Fibroblast of the aortic adventitia (primary cell): ENCODE measurements around the gene DYNC2I2. TPM values are rescaled to one million over a fixed set of nuclear protein-coding genes. Genes with fewer than 3 reads are reported as not detected.
"Not testable (repeated sequence)": the region's sequence is repeated elsewhere in the genome, so short reads cannot be mapped to it uniquely, and the experiment has no call there.

Experiments used
- DNase-seq: peaks from one replicate; pipeline ENCODE4 v3.0.0-alpha.2; 2010; ENCODE audit warnings: low read depth
- H3K4me3 ChIP-seq: 2 replicates; pipeline ENCODE4 v1.5.1; 2011; ENCODE audit warnings: low read depth, mild to moderate bottlenecking, control low read depth, low read length, moderate library complexity
- CTCF ChIP-seq: IDR thresholded peaks from 2 replicates; pipeline ENCODE4 v1.5.1; 2011; ENCODE audit warnings: mild to moderate bottlenecking, low read length, control low read depth, inconsistent platforms; ENCODE audit not compliant: insufficient read depth
- total RNA-seq: library from RNA; depleted of rRNA; stranded (reverse); fragments of >200 nt; gene quantifications from 2 replicates; pipeline ENCODE4 v1.2.3, GENCODE V29; 2012; ENCODE audit warnings: low replicate concordance

The DYNC2I2 gene
- total RNA-seq, 1 donor: 65.7 TPM

DNA sequence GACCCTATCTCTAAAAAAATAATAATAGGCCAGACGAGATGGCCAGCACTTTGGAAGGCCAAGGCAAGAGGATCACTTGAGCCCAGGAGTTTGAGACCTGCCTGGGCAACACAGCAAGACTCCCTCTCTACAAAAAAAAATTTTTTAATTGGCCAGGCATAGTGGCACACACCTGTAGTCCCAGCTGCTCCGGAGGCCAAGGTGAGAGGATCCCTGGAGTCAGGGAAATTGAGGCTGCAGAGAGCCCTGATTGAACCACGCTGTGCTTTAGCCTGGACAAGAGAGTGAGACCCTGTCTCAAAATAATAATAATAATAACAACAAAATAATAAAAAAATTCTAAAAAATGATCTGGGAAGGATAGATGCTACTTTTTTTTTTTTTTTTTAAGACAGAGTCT, 1.1 kb upstream of the DYNC2I2 start:
- H3K4me3 ChIP-seq: no peak overlapping the region

GRCh38 chr9:128657344-128657704, 677 bp upstream of the DYNC2I2 start:
- no peak overlapping the region for H3K4me3 ChIP-seq
- no peak for TF ChIP-seq CTCF
- DNase-seq: no peak

More for the DNA sequence above, 1.1 kb upstream of the DYNC2I2 start:
- no peak for DNase-seq
- TF ChIP-seq CTCF: no peak

DNA sequence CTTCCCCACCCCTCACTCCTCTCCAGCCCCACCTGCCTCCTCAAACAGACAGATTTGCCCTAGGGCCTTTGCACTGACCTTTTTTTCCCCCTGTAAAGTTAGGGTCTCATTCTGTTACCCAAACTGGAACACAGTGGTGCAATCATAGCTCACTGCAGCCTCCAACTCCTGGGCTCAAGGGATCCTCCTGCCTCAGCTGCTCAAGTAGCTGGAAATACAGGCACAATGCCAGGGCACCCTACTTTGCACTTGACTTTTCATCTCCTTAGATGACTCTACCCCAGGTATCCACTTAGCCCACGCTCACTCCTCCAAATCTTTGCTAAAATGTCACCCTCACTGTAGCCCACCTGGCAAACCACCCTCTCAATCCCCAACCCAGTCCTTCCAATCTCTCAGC, 2.2 kb downstream of the DYNC2I2 start:
- no peak for DNase-seq
- H3K4me3 ChIP-seq: no peak overlapping the region
- no peak for TF ChIP-seq CTCF

GRCh38 chr9:128653908-128654307, 2.7 kb downstream of the DYNC2I2 start:
- no peak for DNase-seq
- no peak overlapping the region for H3K4me3 ChIP-seq
- TF ChIP-seq CTCF: no peak

DNA sequence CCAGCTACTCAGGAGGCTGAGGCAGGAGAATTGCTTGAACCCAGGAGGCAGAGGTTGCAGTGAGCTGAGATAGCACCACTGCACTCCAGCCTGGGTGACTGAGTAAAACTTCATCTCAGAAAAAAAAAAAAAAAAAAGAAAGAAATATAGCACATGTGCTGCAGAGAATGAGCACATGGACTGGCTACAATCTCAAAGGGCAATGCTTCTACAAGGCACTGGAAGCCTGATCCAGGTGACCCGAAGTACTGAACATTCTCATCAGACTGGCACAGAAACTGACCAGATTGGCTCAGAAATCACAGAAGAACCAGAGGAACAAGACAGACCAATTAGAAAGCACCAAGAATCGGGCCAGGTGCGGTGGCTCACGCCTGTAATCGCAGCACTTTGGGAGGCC, 4.8 kb downstream of the DYNC2I2 start:
- DNase-seq: no peak
- TF ChIP-seq CTCF: no peak

GRCh38 chr9:128648206-128648605, 8.4 kb downstream of the DYNC2I2 start:
- peak; percentile 20 for TF ChIP-seq CTCF
- not testable (repeated sequence) for H3K4me3 ChIP-seq
- DNase-seq: peak; percentile 44

More for the DNA sequence above, 4.8 kb downstream of the DYNC2I2 start:
- H3K4me3 ChIP-seq: no peak overlapping the region

DNA sequence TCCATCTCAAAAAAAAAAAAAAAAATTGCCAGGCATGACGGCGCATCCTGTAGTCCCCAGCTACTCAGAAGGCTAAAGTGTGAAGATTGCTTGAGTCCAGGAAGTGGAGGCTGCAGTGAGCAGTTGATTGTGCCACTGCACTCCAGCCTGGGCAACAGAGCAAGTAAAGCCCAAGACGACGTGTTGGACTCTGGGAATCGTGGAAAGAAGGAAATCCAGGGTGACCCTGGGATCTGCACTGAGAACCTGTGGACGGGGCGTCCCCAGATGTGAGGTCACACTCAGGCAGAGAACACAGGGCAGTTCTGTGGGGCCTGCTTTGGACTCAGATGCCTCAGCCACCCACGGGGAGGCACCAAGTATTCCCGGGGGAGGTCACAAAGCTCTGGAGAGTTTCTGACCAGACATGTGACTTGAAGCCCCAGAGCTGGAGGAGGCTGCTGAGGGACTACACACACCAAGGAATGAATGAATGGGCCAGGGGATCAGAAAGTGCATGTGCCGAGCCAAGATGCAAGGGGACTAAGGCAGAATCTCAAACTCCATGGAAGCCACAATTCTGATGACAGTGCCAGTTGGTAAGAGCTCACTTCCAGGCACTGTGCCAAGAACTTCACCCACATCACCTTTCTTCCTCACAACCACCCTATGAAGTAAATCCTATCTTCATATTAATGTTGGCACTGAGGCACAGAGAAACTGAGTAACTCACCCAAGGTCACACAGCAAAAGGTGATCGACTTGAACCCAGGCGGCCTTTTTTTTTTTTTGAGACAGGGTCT, 12.9 kb downstream of the DYNC2I2 start:
- TF ChIP-seq CTCF: no peak
- DNase-seq: no peak

More for the DNA sequence above, 12.9 kb downstream of the DYNC2I2 start:
- no peak overlapping the region for H3K4me3 ChIP-seq
